Right atrium auricular region (tissue), 2 donors: Measurements from ENCODE around the gene HNRNPA3. TPM values are rescaled to one million over a fixed set of nuclear protein-coding genes. Genes with fewer than 3 reads are reported as not detected.

Experiments used
- DNase-seq: peaks from one replicate; pipeline ENCODE4 v3.0.0-alpha.2; 2019; ENCODE audit warnings: low spot score
- H3K27ac ChIP-seq, 2 donors: fragments of 200-600 bp; sonication (generic); 1 replicate in 1 of 2; 2 replicates in 1 of 2; pipeline ENCODE4 v1.5.1; 2016 to 2019
- H3K27me3 ChIP-seq, 2 donors: fragments of 200-600 bp; sonication (generic); one replicate each; pipeline versions ENCODE4 v1.5.1 to v1.6.0; 2017 to 2019
- H3K36me3 ChIP-seq: fragments of 200-600 bp; sonication (generic); one replicate; pipeline ENCODE4 v1.5.1; 2016
- H3K4me1 ChIP-seq, 2 donors: fragments of 200-600 bp; sonication (generic); one replicate each; pipeline versions ENCODE4 v1.5.1 to v1.6.0; 2017 to 2019
- H3K4me3 ChIP-seq, 2 donors: fragments of 200-600 bp; sonication (generic); 1 replicate in 1 of 2; 2 replicates in 1 of 2; pipeline ENCODE4 v1.5.1; 2017 to 2019; ENCODE audit warnings: mild to moderate bottlenecking in 1 of 2, moderate library complexity in 1 of 2
- H3K9me3 ChIP-seq, 2 donors: fragments of 200-600 bp; sonication (generic); one replicate each; pipeline ENCODE4 v1.5.1; 2019
- total RNA-seq, 2 donors: library from RNA; depleted of rRNA; stranded (reverse); fragments of >200 nt; gene quantifications; one replicate each; pipeline ENCODE4 v1.1.0, GENCODE V29; 2016
- TF ChIP-seq, protein P1 (sequence below), 2 donors: fragments of 200-600 bp; sonication (generic); IDR thresholded peaks; one replicate each; pipeline ENCODE4 v1.5.1; 2019; ENCODE audit warnings: antibody characterized with exemption in 2 of 2

Gene HNRNPA3
- total RNA-seq, 2 donors from 2014 or later, result 24.1 to 28.1 TPM

DNA sequence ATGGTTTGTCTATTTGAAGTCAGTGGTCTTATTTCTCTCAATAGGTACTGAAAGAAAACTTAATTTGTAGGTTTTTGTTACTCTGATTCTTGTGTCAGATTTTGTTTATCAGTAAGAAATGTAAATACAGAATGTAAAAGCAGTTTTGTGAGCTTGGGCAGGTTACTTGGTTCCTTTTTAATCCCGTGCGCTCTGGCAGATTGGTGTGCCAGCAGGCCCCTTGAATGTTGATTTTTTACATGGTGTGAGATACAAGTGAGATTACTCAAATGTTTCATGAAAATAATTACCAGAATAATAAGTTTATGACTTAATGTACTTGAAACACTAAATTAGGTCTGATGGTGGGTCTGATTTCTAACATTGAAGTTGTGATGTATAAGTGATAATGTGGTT lies 13.4 kb downstream of the HNRNPA3 start:
- Histone ChIP-seq H3K36me3 (peaks cover 43% of the 10 kb centered on the region), H3K9me3 (no peaks in the 10 kb centered on the region), H3K4me1 (peaks cover 0 to 8% of the 10 kb centered on the region in 2 donors), H3K27me3 (no peaks in the 10 kb centered on the region), H3K4me3 (no peak overlapping the region), H3K27ac (no peak overlapping the region)
- TF ChIP-seq, protein P1, sequence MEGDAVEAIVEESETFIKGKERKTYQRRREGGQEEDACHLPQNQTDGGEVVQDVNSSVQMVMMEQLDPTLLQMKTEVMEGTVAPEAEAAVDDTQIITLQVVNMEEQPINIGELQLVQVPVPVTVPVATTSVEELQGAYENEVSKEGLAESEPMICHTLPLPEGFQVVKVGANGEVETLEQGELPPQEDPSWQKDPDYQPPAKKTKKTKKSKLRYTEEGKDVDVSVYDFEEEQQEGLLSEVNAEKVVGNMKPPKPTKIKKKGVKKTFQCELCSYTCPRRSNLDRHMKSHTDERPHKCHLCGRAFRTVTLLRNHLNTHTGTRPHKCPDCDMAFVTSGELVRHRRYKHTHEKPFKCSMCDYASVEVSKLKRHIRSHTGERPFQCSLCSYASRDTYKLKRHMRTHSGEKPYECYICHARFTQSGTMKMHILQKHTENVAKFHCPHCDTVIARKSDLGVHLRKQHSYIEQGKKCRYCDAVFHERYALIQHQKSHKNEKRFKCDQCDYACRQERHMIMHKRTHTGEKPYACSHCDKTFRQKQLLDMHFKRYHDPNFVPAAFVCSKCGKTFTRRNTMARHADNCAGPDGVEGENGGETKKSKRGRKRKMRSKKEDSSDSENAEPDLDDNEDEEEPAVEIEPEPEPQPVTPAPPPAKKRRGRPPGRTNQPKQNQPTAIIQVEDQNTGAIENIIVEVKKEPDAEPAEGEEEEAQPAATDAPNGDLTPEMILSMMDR (IDR thresholded peaks at IDR 0.05), result no peak
- no peak for DNase-seq

DNA sequence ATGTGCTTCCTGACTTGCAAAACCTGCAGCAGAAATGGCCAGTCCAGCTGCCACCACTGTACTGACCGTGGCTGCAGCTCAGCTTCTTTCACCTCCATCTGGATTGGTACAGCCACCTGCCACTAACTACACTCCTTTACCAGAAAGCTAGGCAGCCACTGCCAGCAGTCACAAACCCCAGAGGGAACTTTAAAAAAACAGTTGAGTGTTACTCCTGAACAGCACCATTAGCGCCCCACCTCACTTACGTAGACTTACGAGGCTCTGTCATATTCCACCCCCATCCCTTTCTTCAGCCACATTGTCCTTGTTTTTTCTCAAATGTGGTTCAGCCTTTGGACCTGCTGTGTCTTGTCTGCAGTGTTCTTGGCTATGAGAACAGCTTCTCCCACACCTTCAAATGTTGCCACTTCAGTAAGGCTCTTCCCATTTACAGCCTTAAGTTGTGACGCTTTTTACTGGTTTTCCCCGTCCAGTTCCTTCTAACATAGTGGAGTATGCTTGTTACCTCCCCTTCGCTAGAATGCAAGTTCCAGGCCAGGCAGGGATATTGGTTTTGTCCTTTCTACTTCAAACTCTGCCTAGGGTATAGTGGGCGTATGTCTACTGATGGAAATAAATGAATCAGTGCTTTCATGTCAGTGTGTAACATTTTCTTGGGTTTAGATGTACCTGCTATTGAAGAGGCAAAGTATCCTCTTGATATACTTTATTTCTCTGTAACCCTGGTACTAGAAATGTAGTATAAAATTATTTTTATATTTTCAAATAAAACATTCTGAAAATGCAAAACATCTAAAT lies 17.0 kb downstream of the HNRNPA3 start:
- H3K27ac ChIP-seq, result no peak overlapping the region

DNA sequence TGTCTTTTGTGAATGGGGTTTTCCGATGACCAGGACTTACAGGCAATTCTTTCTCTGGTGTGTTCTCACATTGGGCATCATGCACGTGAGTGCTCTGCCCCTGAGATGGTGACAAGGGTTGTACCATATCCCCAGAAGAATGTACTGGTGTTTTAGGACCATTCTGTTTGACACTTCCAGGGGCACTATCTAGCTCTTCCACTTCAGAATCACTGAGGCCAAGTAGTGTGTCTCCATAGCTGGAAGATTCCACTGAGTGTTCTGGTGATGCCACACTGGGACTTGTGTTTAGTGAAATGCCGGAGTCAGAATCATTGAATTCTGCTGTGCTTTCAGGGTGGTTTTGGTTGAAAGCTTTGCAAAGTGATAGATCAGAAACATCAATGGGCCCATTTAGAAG lies 18.7 kb downstream of the HNRNPA3 start:
- DNase-seq, result no peak

More for the DNA sequence above, 17.0 kb downstream of the HNRNPA3 start:
- no peak overlapping the region for H3K4me3 ChIP-seq
- H3K27me3 ChIP-seq, result no peaks in the 10 kb centered on the region
- peaks cover 56% of the 10 kb centered on the region for H3K36me3 ChIP-seq
- H3K4me1 ChIP-seq, result peaks cover 0 to 22% of the 10 kb centered on the region in 2 donors
- no peak for DNase-seq
- TF ChIP-seq, protein P1 (IDR thresholded peaks at IDR 0.05), result no peak
- H3K9me3 ChIP-seq, result no peaks in the 10 kb centered on the region

DNA sequence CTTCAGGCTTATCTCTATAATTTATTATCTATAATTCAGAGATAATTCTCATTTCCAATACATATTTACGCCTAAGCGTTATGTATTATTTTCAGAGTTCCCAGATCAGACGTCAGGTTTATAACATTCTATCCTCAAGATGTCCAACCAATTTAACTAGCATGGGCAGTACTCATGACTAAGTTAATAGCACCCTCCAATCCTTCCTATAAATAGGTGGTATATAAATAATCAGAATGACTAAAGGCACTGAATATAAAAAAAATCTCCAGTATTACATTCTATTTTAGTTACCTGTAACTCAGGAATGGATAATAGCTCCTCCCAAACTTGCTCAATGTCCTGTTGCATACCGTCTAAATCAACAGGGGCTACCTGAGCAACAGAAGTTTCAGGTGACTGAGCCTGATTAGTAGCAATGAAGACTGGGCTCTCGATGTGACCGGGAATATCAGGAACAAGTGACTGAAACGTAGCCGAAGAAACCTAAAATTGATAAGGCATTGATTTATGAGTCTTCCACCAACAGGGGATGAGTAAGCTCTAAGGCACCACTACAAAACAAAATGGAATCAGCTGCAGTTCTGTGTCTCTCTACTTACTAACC lies 19.6 kb downstream of the HNRNPA3 start:
- no peak overlapping the region for H3K27ac ChIP-seq
- no peak overlapping the region for H3K4me3 ChIP-seq
- TF ChIP-seq, protein P1 (IDR thresholded peaks at IDR 0.05), result no peak
- H3K27me3 ChIP-seq, result no peaks in the 10 kb centered on the region
- DNase-seq, result no peak
- peaks cover 61% of the 10 kb centered on the region for H3K36me3 ChIP-seq
- no peaks in the 10 kb centered on the region for H3K9me3 ChIP-seq
- peaks cover 0 to 43% of the 10 kb centered on the region in 2 donors for H3K4me1 ChIP-seq

More for the DNA sequence above, 18.7 kb downstream of the HNRNPA3 start:
- Histone ChIP-seq H3K36me3 (peaks cover 61% of the 10 kb centered on the region), H3K4me3 (no peak overlapping the region), H3K9me3 (no peaks in the 10 kb centered on the region), H3K27ac (no peak overlapping the region), H3K4me1 (peaks cover 0 to 34% of the 10 kb centered on the region in 2 donors), H3K27me3 (no peaks in the 10 kb centered on the region)
- TF ChIP-seq, protein P1 (IDR thresholded peaks at IDR 0.05), result no peak

DNA sequence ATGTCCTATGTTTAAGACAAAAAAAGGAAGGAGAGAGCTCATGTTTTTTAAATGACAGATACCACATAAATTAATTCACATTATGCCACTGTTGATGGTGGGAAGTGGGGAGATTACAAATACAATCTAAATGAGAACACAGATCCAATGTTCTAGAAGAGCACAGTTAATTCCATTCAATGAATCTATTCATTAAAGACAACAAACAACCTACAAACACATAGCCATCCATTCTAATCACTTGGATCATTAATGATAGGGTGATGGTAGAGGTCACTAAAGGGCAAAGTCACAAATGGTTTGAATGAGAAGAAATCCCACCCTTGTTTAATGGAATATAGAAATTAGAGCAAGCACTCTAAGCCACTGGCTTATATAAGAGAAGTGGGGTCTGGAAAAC lies 21.7 kb downstream of the HNRNPA3 start:
- Histone ChIP-seq H3K4me3 (no peak overlapping the region), H3K9me3 (no peaks in the 10 kb centered on the region), H3K36me3 (peaks cover 59% of the 10 kb centered on the region), H3K4me1 (peaks cover 0 to 56% of the 10 kb centered on the region in 2 donors), H3K27ac (no peak overlapping the region), H3K27me3 (no peaks in the 10 kb centered on the region)
- TF ChIP-seq, protein P1 (IDR thresholded peaks at IDR 0.05), result no peak
- DNase-seq, result no peak
